CD4-positive, alpha-beta T cell (primary cell): Measurements from ENCODE around the gene PHF23. TPM values are rescaled to one million over a fixed set of nuclear protein-coding genes. Genes with fewer than 3 reads are reported as not detected.

Experiments used
- ATAC-seq: fragments of 200-7000 bp; cut with Tn5 transposase; one replicate; pipeline ENCODE4 v1.10.0; 2022; ENCODE audit warnings: mild to moderate bottlenecking; ENCODE audit not compliant: poor library complexity
- CTCF ChIA-PET: fragments of 350-600 bp; sonication (Branson Sonifier 250); formaldehyde crosslinking; loops from one replicate; lab custom pipeline; 2021; ENCODE audit warnings: antibody characterized with exemption, inconsistent platforms; lab: Charles Lee
- POLR2A ChIA-PET: fragments of 350-600 bp; sonication (Branson Sonifier 250); formaldehyde crosslinking; loops from one replicate; lab custom pipeline; 2021; ENCODE audit warnings: antibody characterized with exemption, inconsistent platforms; lab: Charles Lee
- DNase-seq, 14 experiments: peaks; one replicate each; pipeline ENCODE4 v3.0.0-alpha.2; 2013 to 2020; ENCODE audit warnings: mixed read lengths in 2 of 14
- H3K27ac ChIP-seq, 2 donors: one replicate each; pipeline versions ENCODE4 v1.5.1 to v1.7.0; 2013; ENCODE audit warnings: low read length in 2 of 2, low read depth in 1 of 2, mild to moderate bottlenecking in 1 of 2
- H3K27me3 ChIP-seq, 2 experiments: 1 replicate in 1 of 2; 2 replicates in 1 of 2; pipeline versions ENCODE4 v1.6.1 to v1.7.0; 2013; ENCODE audit warnings: low read length in 2 of 2, control low read depth in 1 of 2, mild to moderate bottlenecking in 1 of 2, moderate library complexity in 1 of 2; ENCODE audit not compliant: insufficient read depth in 2 of 2, control insufficient read depth in 1 of 2
- H3K36me3 ChIP-seq: one replicate; pipeline ENCODE4 v1.6.1; 2013; ENCODE audit warnings: low read length, control low read depth; ENCODE audit not compliant: insufficient read depth
- H3K4me1 ChIP-seq: one replicate; pipeline ENCODE4 v1.6.1; 2013; ENCODE audit warnings: low read length, control low read depth; ENCODE audit not compliant: insufficient read depth
- H3K4me3 ChIP-seq: one replicate; pipeline ENCODE4 v1.5.1; 2013; ENCODE audit warnings: mild to moderate bottlenecking, low read length, moderate library complexity
- H3K9me3 ChIP-seq, 2 experiments: 1 replicate in 1 of 2; 2 replicates in 1 of 2; pipeline versions ENCODE4 v1.6.1 to v1.7.0; 2013; ENCODE audit warnings: low read length in 2 of 2, mild to moderate bottlenecking in 2 of 2, control low read depth in 1 of 2, moderate library complexity in 1 of 2; ENCODE audit not compliant: control insufficient read depth in 1 of 2, insufficient read depth in 1 of 2
- H3K27ac Mint-ChIP-seq: one replicate; pipeline ENCODE4 v1.8.0; 2020; ENCODE audit warnings: mixed read lengths
- H3K27me3 Mint-ChIP-seq: one replicate; pipeline ENCODE4 v1.8.0; 2021; ENCODE audit warnings: mixed read lengths
- H3K36me3 Mint-ChIP-seq: one replicate; pipeline ENCODE4 v1.8.0; 2021; ENCODE audit warnings: low read depth, mixed read lengths
- H3K4me1 Mint-ChIP-seq: one replicate; pipeline ENCODE4 v1.8.0; 2021; ENCODE audit warnings: low read depth, mixed read lengths
- H3K4me3 Mint-ChIP-seq: one replicate; pipeline ENCODE4 v1.8.0; 2020; ENCODE audit warnings: mild to moderate bottlenecking, mixed read lengths
- H3K9me3 Mint-ChIP-seq: one replicate; pipeline ENCODE4 v1.8.0; 2020; ENCODE audit warnings: mixed read lengths
- CTCF ChIP-seq: fragments of 200-600 bp; IDR thresholded peaks from one replicate; pipeline ENCODE4 v1.8.0; 2022; ENCODE audit warnings: antibody characterized with exemption, mild to moderate bottlenecking
- intact Hi-C, 2 experiments: fragments of 100-400 bp; cut with DNase I in 1 of 2; cut with micrococcal nuclease in 1 of 2; formaldehyde crosslinking; loops; one replicate each; pipeline versions ENCODE4 v1.15.1 to v1.9.0; 2023 to 2025; cut with DNase I, micrococcal nuclease
- total RNA-seq, 174 experiments: library from RNA in 2 of 174; stranded (reverse) in 2 of 174; gene quantifications; one replicate each; pipeline ENCODE4 v1.2.3 and lab custom pipeline; 2021 to 2026

PHF23 gene
- total RNA-seq, 2 experiments from 2014 or later = 4.5 to 5.1 TPM

GRCh38 chr17:7220593-7221277, 18.5 kb downstream of the PHF23 start:
- peak in 13 of 14 experiments; percentile 44 to 81 (median 62) for DNase-seq
- POLR2A ChIA-PET = interaction anchor here (0.6 to 13.1 kb wide), 7 partner anchors 17 to 258 kb away, joined by 3 to 234 read pairs (median 6); partner anchors contain the start of genes CTDNEP1, DVL2, ELP5 and GABARAP
- Histone ChIP-seq H3K4me3 (peak overlapping the region; percentile 70), H3K36me3 (peaks cover 41% of the 10 kb centered on the region), H3K9me3 (no peaks in the 10 kb centered on the region), H3K27ac (peak overlapping the region; percentile 72 to 79), H3K27me3 (no peaks in the 10 kb centered on the region), H3K4me1 (peaks cover 55% of the 10 kb centered on the region)
- Mint-ChIP-seq H3K9me3 (no peaks in the 10 kb centered on the region), H3K4me3 (peak overlapping the region; percentile 95), H3K27ac (peak overlapping the region; percentile 72), H3K36me3 (peaks cover 25% of the 10 kb centered on the region), H3K27me3 (no peaks in the 10 kb centered on the region), H3K4me1 (peaks cover 47% of the 10 kb centered on the region)
- peak; percentile 62 for ATAC-seq
- intact Hi-C loops = loop anchor here (1.0 to 5.0 kb wide), 3 partner anchors 17 to 87 kb away; partner anchors contain the start of gene EIF5A (in 1 of the 2)
- CTCF ChIA-PET = interaction anchor here (0.6 to 3.4 kb wide), 22 partner anchors 11 to 175 kb away, joined by 3 to 31 read pairs (median 4); partner anchors contain the start of genes ACAP1, CTDNEP1, DVL2 and ELP5
- TF ChIP-seq CTCF = peak; percentile 45

- POLR2A ChIA-PET = interaction anchor here (0.6 to 13.1 kb wide), 14 partner anchors 14 to 1801 kb away, joined by 3 to 234 read pairs (median 4); partner anchors contain the start of genes CTDNEP1, DVL2, ELP5 and GABARAP
- no peaks in the 10 kb centered on the region for H3K9me3 ChIP-seq
- Mint-ChIP-seq H3K9me3 (no peaks in the 10 kb centered on the region), H3K4me1 (peaks cover 54% of the 10 kb centered on the region), H3K36me3 (peaks cover 17% of the 10 kb centered on the region), H3K27ac (peak within 1 kb of the TSS; percentile 76), H3K27me3 (no peaks in the 10 kb centered on the region), H3K4me3 (peak within 1 kb of the TSS; percentile 95)
- no peaks in the 10 kb centered on the region for H3K27me3 ChIP-seq
- ATAC-seq (peak; percentile 50), DNase-seq (peak; percentile 53 to 86 (median 74))
- H3K4me3 ChIP-seq = peak within 1 kb of the TSS; percentile 70
- no peak for TF ChIP-seq CTCF
- CTCF ChIA-PET = interaction anchor here (0.5 to 3.4 kb wide), 19 partner anchors 14 to 174 kb away, joined by 3 to 31 read pairs (median 4); partner anchors contain the start of genes ACAP1, DVL2, GABARAP and NEURL4
- H3K36me3 ChIP-seq = peaks cover 35% of the 10 kb centered on the region
- H3K4me1 ChIP-seq = peaks cover 61% of the 10 kb centered on the region
- intact Hi-C loops = loop anchor here (1.0 to 5.0 kb wide), 4 partner anchors 17 to 87 kb away; partner anchors contain the start of genes CTDNEP1 (in 1 of the 2), EIF5A (in 1 of the 2) and ELP5 (in 1 of the 2)
- peak within 1 kb of the TSS; percentile 75 to 79 for H3K27ac ChIP-seq
Measured at GRCh38 chr17:7219812-7220592, 19.3 kb downstream of the PHF23 start, which contains the start of the genes ACADVL and DLG4. Gene ACADVL, plus strand, starts transcription at chr17:7219938. Its CDS starts 47 bp downstream, at chr17:7219985. Gene DLG4, minus strand, starts transcription at chr17:7219836.
